ENCODE results near the gene METTL16. TPM values are rescaled to one million over a fixed set of nuclear protein-coding genes. Genes with fewer than 3 reads are reported as not detected.

Gene METTL16
- total and polyA plus RNA-seq, 2 donors (not counting 1 experiment from before 2014, with no cell fraction given), result 19.2 to 56.5 TPM

GRCh38 chr17:2394775-2395201 is 116.9 kb downstream of the METTL16 start:
- intact Hi-C loops (cut with micrococcal nuclease), result loop anchor here (5.0 kb wide), 2 partner anchors 118 to 1207 kb away; partner anchors contain the start of gene METTL16
- CTCF ChIA-PET, result interaction anchor here (1.6 to 5.1 kb wide), 2 partner anchors 12 to 22 kb away, joined by 4 to 69 read pairs; no protein-coding TSS in a partner anchor
- H3K4me2 ChIP-seq (replicated peaks; ENCODE audit: low read depth, low read length, poor library complexity, severe bottlenecking), result peak overlapping the region; percentile 96

More at GRCh38 chr17:2394775-2395201, 116.9 kb downstream of the METTL16 start:
- Histone ChIP-seq H3K27ac (ENCODE audit: low read length in 2 of 2) (no peak overlapping the region), H3K36me3 (replicated peaks in 1 of 2; ENCODE audit: control extremely low read depth in 1 of 2, control insufficient read depth in 1 of 2, extremely low read depth in 1 of 2, insufficient read depth in 2 of 2, low read length in 1 of 2) (no peaks in the 10 kb centered on the region), H3K79me2 (ENCODE audit: control insufficient read depth, insufficient read depth, low read length) (peaks cover 73% of the 10 kb centered on the region), H3K9ac (ENCODE audit: low read length) (no peak overlapping the region), H3K9me3 (ENCODE audit: control extremely low read depth in 1 of 3, control insufficient read depth in 2 of 3, insufficient read depth in 1 of 3, low read length in 2 of 3) (no peaks in the 10 kb centered on the region), H2AFZ (ENCODE audit: insufficient read depth, low read depth, low read length, poor library complexity, severe bottlenecking) (no peak overlapping the region), H3K4me1 (ENCODE audit: control insufficient read depth in 2 of 2, insufficient read depth in 2 of 2, low read length in 2 of 2) (peaks cover 60 to 77% of the 10 kb centered on the region in 2 donors), H3K27me3 (replicated peaks in 1 of 4; ENCODE audit: control extremely low read depth in 1 of 4, control insufficient read depth in 3 of 4, insufficient read depth in 4 of 4, low read length in 3 of 4) (no peaks in the 10 kb centered on the region), H4K20me1 (ENCODE audit: control insufficient read depth, insufficient read depth, low read length, poor library complexity, severe bottlenecking) (peaks cover 79% of the 10 kb centered on the region), H3K4me3 (ENCODE audit: control extremely low read depth in 1 of 5, extremely low read depth in 1 of 5, insufficient read depth in 1 of 5, low read depth in 2 of 5, low read length in 4 of 5) (no peak overlapping the region)
- POLR2A ChIA-PET, result interaction anchor here (0.7 kb wide), 1 partner anchor 8 kb away, joined by 5 read pairs; no protein-coding TSS in a partner anchor
- no peaks in the 10 kb centered on the region for H3K9me3 Mint-ChIP-seq (ENCODE audit: insufficient read depth)
- H3K4me1 Mint-ChIP-seq, result peaks cover 72% of the 10 kb centered on the region
- H3K27ac Mint-ChIP-seq, result peak overlapping the region; percentile 3
- DNase-seq (no peak), ATAC-seq (ENCODE audit: low read depth) (no peak)
- H3K27me3 Mint-ChIP-seq, result no peaks in the 10 kb centered on the region
- 97% methylated on average over 15 of the region's 16 CpGs for WGBS (ENCODE audit: insufficient coverage)
- TF ChIP-seq, protein P1, sequence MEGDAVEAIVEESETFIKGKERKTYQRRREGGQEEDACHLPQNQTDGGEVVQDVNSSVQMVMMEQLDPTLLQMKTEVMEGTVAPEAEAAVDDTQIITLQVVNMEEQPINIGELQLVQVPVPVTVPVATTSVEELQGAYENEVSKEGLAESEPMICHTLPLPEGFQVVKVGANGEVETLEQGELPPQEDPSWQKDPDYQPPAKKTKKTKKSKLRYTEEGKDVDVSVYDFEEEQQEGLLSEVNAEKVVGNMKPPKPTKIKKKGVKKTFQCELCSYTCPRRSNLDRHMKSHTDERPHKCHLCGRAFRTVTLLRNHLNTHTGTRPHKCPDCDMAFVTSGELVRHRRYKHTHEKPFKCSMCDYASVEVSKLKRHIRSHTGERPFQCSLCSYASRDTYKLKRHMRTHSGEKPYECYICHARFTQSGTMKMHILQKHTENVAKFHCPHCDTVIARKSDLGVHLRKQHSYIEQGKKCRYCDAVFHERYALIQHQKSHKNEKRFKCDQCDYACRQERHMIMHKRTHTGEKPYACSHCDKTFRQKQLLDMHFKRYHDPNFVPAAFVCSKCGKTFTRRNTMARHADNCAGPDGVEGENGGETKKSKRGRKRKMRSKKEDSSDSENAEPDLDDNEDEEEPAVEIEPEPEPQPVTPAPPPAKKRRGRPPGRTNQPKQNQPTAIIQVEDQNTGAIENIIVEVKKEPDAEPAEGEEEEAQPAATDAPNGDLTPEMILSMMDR (IDR thresholded peaks at IDR 0.05), result no peak
- no peak for TF ChIP-seq EZH2 (IDR thresholded peaks at IDR 0.05; ENCODE audit: borderline replicate concordance, insufficient read depth, low read depth, low read length, poor library complexity, severe bottlenecking)
- H3K4me3 Mint-ChIP-seq, result no peak overlapping the region

Data from B cell (primary cell).